Fibroblast of skin of left quadriceps (primary cell): ENCODE results near the gene CPLX4.

ENCODE experiments used
- DNase-seq, 2 experiments: peaks; one replicate each; pipeline ENCODE4 v3.0.0-alpha.2; 2013; ENCODE audit warnings: low read depth in 2 of 2

The CPLX4 gene

GRCh38 chr18:59318460-59319050 is at the start of gene CPLX4:
Gene CPLX4 (minus strand): TSS chr18:59318649. CDS start chr18:59318462, 187 bp downstream.
- DNase-seq, result no peak

- DNase-seq, result no peak
These were observed 41.9 kb upstream of the CPLX4 start for GRCh38 chr18:59360381-59360780.

GRCh38 chr18:59359576-59359952 is 41.1 kb upstream of the CPLX4 start:
- no peak for DNase-seq

- DNase-seq, result peak; percentile 91 to 92
These were observed 40.5 kb upstream of the CPLX4 start, which contains the start of gene LMAN1 for GRCh38 chr18:59358712-59359575. Gene LMAN1 (minus strand): TSS chr18:59359265. CDS start chr18:59359244, 21 bp downstream.

GRCh38 chr18:59358414-59358711 is 39.9 kb upstream of the CPLX4 start:
- peak in 1 of 2 experiments; percentile 50 for DNase-seq

GRCh38 chr18:59357928-59358327 is 39.5 kb upstream of the CPLX4 start:
- no peak for DNase-seq

- DNase-seq, result no peak
These were observed 36.3 kb upstream of the CPLX4 start for GRCh38 chr18:59354731-59355130.

- DNase-seq, result no peak
These were observed 34.7 kb upstream of the CPLX4 start for GRCh38 chr18:59353079-59353680.

GRCh38 chr18:59352250-59352855 is 33.9 kb upstream of the CPLX4 start:
- DNase-seq, result no peak

- DNase-seq, result no peak
These were observed 27.1 kb upstream of the CPLX4 start for GRCh38 chr18:59345556-59345955.

- no peak for DNase-seq
These were observed 26.5 kb upstream of the CPLX4 start for GRCh38 chr18:59344996-59345395.

GRCh38 chr18:59343926-59344325 is 25.5 kb upstream of the CPLX4 start:
- DNase-seq, result no peak

GRCh38 chr18:59340817-59341216 is 22.4 kb upstream of the CPLX4 start:
- DNase-seq, result no peak

- DNase-seq, result no peak
These were observed 21.9 kb upstream of the CPLX4 start for GRCh38 chr18:59340312-59340711.

- no peak for DNase-seq
These were observed 14.5 kb upstream of the CPLX4 start for GRCh38 chr18:59332986-59333385.

GRCh38 chr18:59328683-59329082 is 10.2 kb upstream of the CPLX4 start:
- DNase-seq, result no peak

- DNase-seq, result no peak
These were observed 7.5 kb upstream of the CPLX4 start for GRCh38 chr18:59325965-59326364.

- no peak for DNase-seq
These were observed 6.1 kb upstream of the CPLX4 start for GRCh38 chr18:59324623-59324971.

GRCh38 chr18:59323931-59324622 is 5.6 kb upstream of the CPLX4 start:
- DNase-seq, result no peak

GRCh38 chr18:59311631-59312030 is 6.8 kb downstream of the CPLX4 start:
- peak; percentile 3 to 7 for DNase-seq

GRCh38 chr18:59308938-59309260 is 9.6 kb downstream of the CPLX4 start:
- DNase-seq, result no peak

- DNase-seq, result peak; percentile 7 to 18
These were observed 10.1 kb downstream of the CPLX4 start for GRCh38 chr18:59308248-59308937.
